Upper lobe of right lung (tissue), 1 donor: ENCODE results near the gene VAV3. TPM values are rescaled to one million over a fixed set of nuclear protein-coding genes. Genes with fewer than 3 reads are reported as not detected.
"Not testable (repeated sequence)": the region's sequence is repeated elsewhere in the genome, so short reads cannot be mapped to it uniquely, and the experiment has no call there.

Source experiments
- ATAC-seq: fragments of 200-7000 bp; cut with Tn5 transposase; one replicate; pipeline ENCODE4 v1.9.1; 2020; ENCODE audit warnings: mild to moderate bottlenecking, moderate library complexity
- DNase-seq: peaks from one replicate; pipeline ENCODE4 v3.0.0-alpha.2; 2020
- H3K27ac ChIP-seq: fragments of 200-600 bp; one replicate; pipeline ENCODE4 v1.8.0; 2022
- H3K27me3 ChIP-seq: fragments of 200-600 bp; one replicate; pipeline ENCODE4 v1.8.0; 2022; ENCODE audit warnings: mild to moderate bottlenecking
- H3K36me3 ChIP-seq: fragments of 200-600 bp; one replicate; pipeline ENCODE4 v1.8.0; 2022
- H3K4me1 ChIP-seq: fragments of 200-600 bp; one replicate; pipeline ENCODE4 v1.8.0; 2022
- H3K4me3 ChIP-seq: fragments of 200-600 bp; one replicate; pipeline ENCODE4 v1.8.0; 2022; ENCODE audit warnings: mild to moderate bottlenecking
- H3K9me3 ChIP-seq: fragments of 200-600 bp; one replicate; pipeline ENCODE4 v1.8.0; 2022
- intact Hi-C: fragments of 100-400 bp; cut with DNase I; formaldehyde crosslinking; loops from one replicate; pipeline ENCODE4 v1.11.0; 2022
- total RNA-seq: library from RNA; stranded (reverse); fragmentation: NEBNext Ultra II Directional; extraction: Animal tissue kit (Norgen Biotek cat#: 25700); gene quantifications from one replicate; pipeline ENCODE4 v1.2.1, GENCODE V29; 2021
- TF ChIP-seq, protein P1 (sequence below): fragments of 200-600 bp; IDR thresholded peaks from one replicate; pipeline ENCODE4 v1.8.0; 2022; ENCODE audit warnings: antibody characterized with exemption
- donor health status: DM: no; HTN: yes; CAD: no; lungs with severe emphysema.

VAV3 gene
- total RNA-seq, 1 donor from 2014 or later: 8.5 TPM

- Histone ChIP-seq H3K4me1 (no peaks in the 10 kb centered on the region), H3K36me3 (no peaks in the 10 kb centered on the region), H3K9me3 (no peaks in the 10 kb centered on the region), H3K27ac (no peak overlapping the region), H3K27me3 (no peaks in the 10 kb centered on the region), H3K4me3 (no peak overlapping the region)
- no peak for DNase-seq
- intact Hi-C loops: no loop called here
- TF ChIP-seq, protein P1, sequence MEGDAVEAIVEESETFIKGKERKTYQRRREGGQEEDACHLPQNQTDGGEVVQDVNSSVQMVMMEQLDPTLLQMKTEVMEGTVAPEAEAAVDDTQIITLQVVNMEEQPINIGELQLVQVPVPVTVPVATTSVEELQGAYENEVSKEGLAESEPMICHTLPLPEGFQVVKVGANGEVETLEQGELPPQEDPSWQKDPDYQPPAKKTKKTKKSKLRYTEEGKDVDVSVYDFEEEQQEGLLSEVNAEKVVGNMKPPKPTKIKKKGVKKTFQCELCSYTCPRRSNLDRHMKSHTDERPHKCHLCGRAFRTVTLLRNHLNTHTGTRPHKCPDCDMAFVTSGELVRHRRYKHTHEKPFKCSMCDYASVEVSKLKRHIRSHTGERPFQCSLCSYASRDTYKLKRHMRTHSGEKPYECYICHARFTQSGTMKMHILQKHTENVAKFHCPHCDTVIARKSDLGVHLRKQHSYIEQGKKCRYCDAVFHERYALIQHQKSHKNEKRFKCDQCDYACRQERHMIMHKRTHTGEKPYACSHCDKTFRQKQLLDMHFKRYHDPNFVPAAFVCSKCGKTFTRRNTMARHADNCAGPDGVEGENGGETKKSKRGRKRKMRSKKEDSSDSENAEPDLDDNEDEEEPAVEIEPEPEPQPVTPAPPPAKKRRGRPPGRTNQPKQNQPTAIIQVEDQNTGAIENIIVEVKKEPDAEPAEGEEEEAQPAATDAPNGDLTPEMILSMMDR: no peak
- no peak for ATAC-seq
Observed at GRCh38 chr1:107704911-107705310, 260.1 kb downstream of the VAV3 start.

DNA sequence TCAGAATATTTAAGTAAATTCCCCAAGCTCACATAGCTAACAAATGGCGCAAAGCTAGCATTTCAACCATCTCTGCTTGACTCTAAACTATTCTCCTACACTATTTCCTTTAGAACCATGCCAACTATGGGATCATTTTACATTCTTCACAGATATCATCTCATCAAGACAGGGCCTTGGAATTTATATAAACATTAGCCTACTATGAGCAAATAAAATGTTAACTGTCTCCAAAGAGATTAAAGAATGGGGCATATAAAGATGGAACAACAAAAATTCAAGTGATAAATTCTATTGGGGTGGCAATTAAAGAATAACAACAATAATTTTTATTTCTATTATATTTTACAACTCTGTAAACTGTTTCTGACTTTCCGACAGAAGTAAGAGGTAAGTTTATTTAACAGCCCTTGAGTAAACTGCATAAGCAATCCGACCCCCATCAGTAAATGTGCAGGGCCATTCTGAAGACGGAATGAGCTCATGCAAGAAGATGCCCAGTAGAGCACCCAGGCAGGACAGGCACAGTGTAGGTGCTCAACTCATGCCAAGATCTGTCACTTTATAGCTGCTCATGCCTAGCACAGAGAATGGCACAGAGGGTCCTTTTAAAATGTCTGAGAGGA, 261.9 kb downstream of the VAV3 start:
- no peak overlapping the region for H3K4me3 ChIP-seq
- ATAC-seq (no peak), DNase-seq (no peak)
- H3K36me3 ChIP-seq: no peaks in the 10 kb centered on the region
- TF ChIP-seq, protein P1: no peak
- intact Hi-C loops: no loop called here
- no peaks in the 10 kb centered on the region for H3K27me3 ChIP-seq
- no peak overlapping the region for H3K27ac ChIP-seq
- no peaks in the 10 kb centered on the region for H3K9me3 ChIP-seq
- H3K4me1 ChIP-seq: no peaks in the 10 kb centered on the region

- intact Hi-C loops, H3K4me1 ChIP-seq, H3K9me3 ChIP-seq, ATAC-seq, H3K4me3 ChIP-seq, H3K27me3 ChIP-seq, H3K36me3 ChIP-seq, DNase-seq, H3K27ac ChIP-seq: not testable (repeated sequence)
Observed at GRCh38 chr1:107700651-107701050, 264.3 kb downstream of the VAV3 start.

- intact Hi-C loops: no loop called here
- DNase-seq (no peak), ATAC-seq (no peak)
- TF ChIP-seq, protein P1: no peak
- Histone ChIP-seq H3K27ac (no peak overlapping the region), H3K4me3 (no peak overlapping the region), H3K9me3 (no peaks in the 10 kb centered on the region), H3K27me3 (no peaks in the 10 kb centered on the region), H3K36me3 (no peaks in the 10 kb centered on the region), H3K4me1 (no peaks in the 10 kb centered on the region)
Observed at GRCh38 chr1:107698161-107698560, 266.8 kb downstream of the VAV3 start.

GRCh38 chr1:107695341-107695740, 269.6 kb downstream of the VAV3 start:
- H3K4me1 ChIP-seq: no peaks in the 10 kb centered on the region
- H3K27ac ChIP-seq: no peak overlapping the region
- no peak for ATAC-seq
- TF ChIP-seq, protein P1: no peak
- no peak for DNase-seq
- no peaks in the 10 kb centered on the region for H3K36me3 ChIP-seq
- no peaks in the 10 kb centered on the region for H3K9me3 ChIP-seq
- intact Hi-C loops: no loop called here
- H3K27me3 ChIP-seq: no peaks in the 10 kb centered on the region
- H3K4me3 ChIP-seq: no peak overlapping the region

GRCh38 chr1:107692580-107693345, 272.2 kb downstream of the VAV3 start:
- Histone ChIP-seq H3K4me3 (no peak overlapping the region), H3K27me3 (no peaks in the 10 kb centered on the region), H3K27ac (no peak overlapping the region), H3K9me3 (no peaks in the 10 kb centered on the region), H3K4me1 (no peaks in the 10 kb centered on the region), H3K36me3 (no peaks in the 10 kb centered on the region)
- no peak for DNase-seq
- intact Hi-C loops: no loop called here
- ATAC-seq: no peak
- TF ChIP-seq, protein P1: no peak
